GM13976 (cell line): Measurements from ENCODE around the gene SPOP.
"Not testable (repeated sequence)": the region's sequence is repeated elsewhere in the genome, so short reads cannot be mapped to it uniquely, and the experiment has no call there.

Experiments
- DNase-seq: peaks from one replicate; pipeline ENCODE4 v3.0.0; 2012; ENCODE audit warnings: low spot score
- CTCF ChIP-seq: IDR thresholded peaks from 2 replicates; pipeline ENCODE4 v1.5.1; 2012; ENCODE audit warnings: borderline replicate concordance, mild to moderate bottlenecking; ENCODE audit not compliant: insufficient read depth; ENCODE audit errors: extremely low read depth, missing control alignments, control extremely low read depth
- in situ Hi-C: fragments of 300-500 bp; cut with MboI; formaldehyde crosslinking; loops from one replicate; pipeline ENCODE4 v1.12.0; 2022; ENCODE audit warnings: low sequenced_read_pairs, mixed read lengths, inconsistent platforms; ENCODE audit not compliant: unreplicated experiment

SPOP gene

DNA sequence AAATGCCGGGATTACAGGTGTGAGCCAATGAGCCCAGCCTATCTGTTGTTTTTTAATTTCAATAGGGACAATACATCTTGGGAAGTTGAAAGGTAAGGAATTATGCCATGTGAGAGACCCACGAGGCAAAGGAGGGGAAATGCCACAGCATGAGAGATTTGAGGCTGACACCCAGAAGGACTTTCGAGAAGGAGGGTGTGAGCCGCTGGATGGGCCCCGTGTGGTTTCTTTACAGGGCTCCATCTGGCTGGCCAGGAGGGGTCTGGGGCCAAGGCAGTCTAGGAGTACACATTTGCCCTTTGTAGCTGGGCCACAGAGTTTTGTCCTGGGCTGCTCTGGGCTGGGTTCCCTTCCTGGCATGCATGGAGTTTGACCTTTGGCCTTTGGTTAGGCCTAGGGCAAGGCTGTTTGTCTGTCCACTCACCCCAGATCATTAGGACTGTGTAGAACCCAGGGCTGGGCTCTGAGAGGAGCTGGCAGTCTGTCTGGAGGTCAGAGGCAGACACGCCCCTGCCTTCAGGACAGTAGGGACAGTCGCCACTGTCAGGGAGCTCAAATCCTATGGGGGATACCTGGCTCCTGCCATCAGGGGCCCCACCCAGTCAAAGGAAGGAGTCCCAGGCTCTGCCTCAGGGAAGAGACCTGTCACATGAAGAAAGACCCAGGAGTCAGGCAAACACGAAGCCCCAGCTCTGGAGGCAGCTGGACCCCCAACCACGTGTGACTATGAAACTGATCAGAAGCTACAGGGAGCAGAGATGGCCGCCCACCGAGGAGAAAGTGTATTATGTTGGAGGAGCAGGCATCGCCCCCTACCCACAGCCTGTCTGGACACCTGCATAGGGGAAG is 126.5 kb downstream of the SPOP start:
- TF ChIP-seq CTCF = no peak
- DNase-seq = peak; percentile 17
- in situ Hi-C loops = loop anchor here (10.0 kb wide), 2 partner anchors 117 to 147 kb away; no protein-coding TSS in a partner anchor

DNA sequence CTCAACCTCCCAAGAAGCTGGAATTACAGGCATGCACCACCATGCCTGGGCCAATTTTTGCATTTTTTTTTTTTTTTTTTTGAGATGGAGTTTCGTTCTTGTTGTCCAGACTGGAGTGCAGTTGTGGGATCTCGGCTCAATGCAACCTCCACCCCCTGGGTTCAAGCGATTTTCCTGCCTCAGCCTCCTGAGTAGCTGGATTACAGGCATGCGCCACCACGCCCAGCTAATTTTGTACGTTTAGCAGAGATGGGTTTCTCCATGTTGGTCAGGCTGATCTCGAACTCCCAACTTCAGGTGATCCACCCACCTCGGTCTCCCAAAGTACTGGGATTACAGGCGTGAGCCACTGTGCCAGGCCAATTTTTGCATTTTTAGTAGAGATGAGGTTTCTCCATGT is 127.1 kb downstream of the SPOP start:
- DNase-seq = not testable (repeated sequence)
- in situ Hi-C loops = loop anchor here (10.0 kb wide), 2 partner anchors 116 to 146 kb away; no protein-coding TSS in a partner anchor

- TF ChIP-seq CTCF = no peak
- peak; percentile 30 for DNase-seq
- in situ Hi-C loops = loop anchor here (10.0 to 25.0 kb wide), 3 partner anchors 115 to 238 kb away; no protein-coding TSS in a partner anchor
These were observed 127.9 kb downstream of the SPOP start for GRCh38 chr17:49549691-49550678.

GRCh38 chr17:49549311-49549605 is 128.6 kb downstream of the SPOP start:
- in situ Hi-C loops = loop anchor here (25.0 kb wide), 1 partner anchor 237 kb away; no protein-coding TSS in a partner anchor
- DNase-seq = peak; percentile 18
- TF ChIP-seq CTCF = no peak
